Inferior parietal cortex (tissue), 1 donor: Measurements from ENCODE around the gene SPEM2.
"Not testable (repeated sequence)": the region's sequence is repeated elsewhere in the genome, so short reads cannot be mapped to it uniquely, and the experiment has no call there.

ENCODE experiments used
- DNase-seq: peaks from one replicate; pipeline ENCODE4 v3.0.0-alpha.2; 2016; ENCODE audit errors: extremely low spot score

SPEM2 gene

GRCh38 chr17:7471729-7472128, 46.3 kb downstream of the SPEM2 start:
- no peak for DNase-seq

- not testable (repeated sequence) for DNase-seq
These were observed 49.4 kb downstream of the SPEM2 start for GRCh38 chr17:7474767-7475166.

GRCh38 chr17:7475764-7476422, 50.5 kb downstream of the SPEM2 start:
- DNase-seq: no peak

- DNase-seq: no peak
These were observed 51.1 kb downstream of the SPEM2 start for GRCh38 chr17:7476494-7476893.

GRCh38 chr17:7476951-7477350, 51.5 kb downstream of the SPEM2 start:
- no peak for DNase-seq
